NK-92 treated with Interleukin-12 subunit alpha and Interleukin-12 subunit beta, amount 100 ng/mL, for 24 hours (cell line): ENCODE measurements around the gene CACNB3.
A peak's percentile ranks its signal among the peaks of the same experiment; 100 is the strongest.
"Not testable (repeated sequence)": the region's sequence is repeated elsewhere in the genome, so short reads cannot be mapped to it uniquely, and the experiment has no call there.

ENCODE experiments used
- DNase-seq: peaks from one replicate; lab custom pipeline; 2025; lab: John Stamatoyannopoulos, UW

CACNB3 gene

DNA sequence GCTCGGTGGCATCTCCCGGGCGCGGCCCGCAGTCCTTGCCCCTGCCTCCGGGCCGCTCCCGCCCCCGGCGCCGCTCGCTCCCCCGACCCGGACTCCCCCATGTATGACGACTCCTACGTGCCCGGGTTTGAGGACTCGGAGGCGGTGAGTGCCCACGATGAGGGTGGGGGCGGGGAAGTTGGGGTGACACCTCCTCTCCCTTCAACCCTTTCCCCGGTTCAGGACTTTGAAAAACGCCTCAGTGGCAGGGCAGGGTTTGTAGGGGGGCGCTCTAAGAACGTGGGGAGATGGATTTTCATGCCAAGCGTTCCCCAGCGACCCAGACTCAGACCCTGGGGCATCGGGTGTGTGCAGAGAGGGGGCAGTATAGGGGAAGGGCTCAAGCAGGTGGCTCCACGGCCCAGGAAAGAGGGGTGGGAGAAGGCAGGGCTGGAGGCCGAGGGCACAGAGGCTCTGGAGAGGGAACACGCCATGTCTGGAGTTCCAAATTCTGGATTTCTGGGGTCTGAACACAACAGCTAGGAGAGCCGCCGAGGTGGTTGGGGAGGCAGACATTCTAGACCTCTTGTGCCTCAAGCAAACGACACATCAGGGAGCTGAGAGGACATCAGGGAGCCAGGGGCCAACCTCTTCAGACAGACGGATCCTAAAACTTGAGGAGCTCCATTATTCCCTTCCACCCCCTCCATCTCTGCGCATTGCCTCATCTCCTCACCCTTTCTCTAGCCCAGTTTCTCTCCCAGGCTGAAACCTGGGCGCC lies 715 bp downstream of the CACNB3 start:
- DNase-seq: no peak

DNA sequence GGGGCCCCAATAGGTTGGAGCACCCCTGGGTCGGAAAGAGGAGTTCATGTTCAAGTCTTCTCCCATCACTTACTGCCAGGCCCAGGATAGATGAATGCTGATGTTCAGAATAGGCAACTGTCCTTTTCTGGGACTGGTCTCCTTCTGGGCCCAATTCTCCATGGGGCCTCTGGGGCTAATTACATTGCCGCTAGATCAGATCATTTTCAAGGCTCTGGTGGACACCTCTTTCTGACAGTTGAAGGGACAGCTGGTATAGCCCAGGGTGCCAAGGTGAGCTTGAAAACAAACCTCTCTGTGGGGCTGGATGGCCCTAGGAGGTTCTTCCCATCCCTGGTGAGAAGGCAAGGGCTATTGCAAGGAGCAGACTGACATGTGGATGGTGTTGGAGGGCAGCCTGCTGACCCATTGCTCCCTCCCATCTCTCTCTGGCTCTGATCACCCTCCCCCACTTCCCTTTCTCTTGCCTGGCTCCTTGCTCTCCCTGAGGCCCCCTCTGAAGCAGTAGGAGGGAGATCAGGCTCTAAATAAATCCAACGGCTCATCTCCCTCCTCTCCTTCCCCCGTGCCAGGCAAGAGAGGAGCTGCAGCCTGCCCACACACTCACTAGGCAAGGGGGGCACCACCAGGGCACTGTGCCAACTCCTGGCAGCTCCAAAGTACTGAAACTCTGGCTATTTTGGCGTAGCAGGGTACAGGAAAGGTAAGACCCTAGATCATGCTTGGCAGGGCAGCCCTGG lies 1.9 kb downstream of the CACNB3 start:
- no peak for DNase-seq

DNA sequence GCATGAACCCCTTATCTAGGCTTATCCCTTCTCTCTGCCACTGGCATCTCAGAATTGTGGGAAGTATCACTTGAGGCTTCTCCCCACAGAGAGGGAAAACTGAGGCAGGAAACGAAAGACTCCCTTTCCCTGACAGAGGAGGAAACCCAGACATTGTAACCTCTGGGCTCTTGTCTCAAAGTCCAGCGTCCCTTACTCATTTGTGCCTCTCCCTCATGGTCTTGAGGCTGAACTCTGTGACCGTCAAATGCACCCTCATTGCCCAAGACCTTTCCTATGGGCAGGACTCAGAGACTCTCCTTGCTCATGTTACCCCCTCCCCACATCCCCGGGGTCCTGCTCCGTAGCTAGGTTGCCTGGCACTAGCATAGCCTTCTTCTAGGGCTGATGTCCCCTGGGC lies 3.8 kb downstream of the CACNB3 start:
- no peak for DNase-seq

DNA sequence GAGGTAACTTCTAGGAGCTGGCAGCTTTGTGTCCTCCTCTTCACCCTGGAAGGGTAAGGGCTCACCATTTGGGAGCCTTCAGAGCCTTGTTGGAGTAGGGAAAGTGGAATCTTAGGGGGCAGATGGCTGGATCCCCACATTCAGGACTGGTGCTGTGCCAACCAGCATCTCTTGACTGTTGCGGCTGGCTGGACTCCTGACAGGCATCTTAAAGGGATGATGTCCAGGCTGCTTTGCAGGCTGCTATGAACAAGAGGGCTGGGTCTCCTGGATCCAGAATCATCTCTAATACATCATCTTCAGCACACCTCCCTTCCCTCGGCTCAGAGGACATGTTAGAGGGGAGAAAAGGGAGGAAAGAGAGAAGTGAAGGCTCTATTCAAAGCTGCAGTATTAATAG lies 4.4 kb downstream of the CACNB3 start:
- DNase-seq: no peak

DNA sequence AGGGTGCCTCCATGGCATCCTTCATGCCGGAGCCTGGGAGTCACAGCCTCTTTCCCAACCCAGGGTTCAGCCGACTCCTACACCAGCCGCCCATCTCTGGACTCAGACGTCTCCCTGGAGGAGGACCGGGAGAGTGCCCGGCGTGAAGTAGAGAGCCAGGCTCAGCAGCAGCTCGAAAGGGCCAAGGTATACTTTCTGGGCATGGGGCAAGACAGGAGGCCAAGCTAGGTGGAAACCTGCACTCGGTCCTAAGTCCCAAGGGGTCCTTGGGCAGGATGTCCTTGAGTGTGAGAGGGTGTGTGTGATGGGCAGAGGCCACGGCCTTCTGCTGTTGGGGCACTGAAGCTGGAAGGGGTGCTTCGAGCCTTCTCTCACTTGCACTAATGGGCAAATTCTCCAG lies 5.0 kb downstream of the CACNB3 start:
- no peak for DNase-seq

DNA sequence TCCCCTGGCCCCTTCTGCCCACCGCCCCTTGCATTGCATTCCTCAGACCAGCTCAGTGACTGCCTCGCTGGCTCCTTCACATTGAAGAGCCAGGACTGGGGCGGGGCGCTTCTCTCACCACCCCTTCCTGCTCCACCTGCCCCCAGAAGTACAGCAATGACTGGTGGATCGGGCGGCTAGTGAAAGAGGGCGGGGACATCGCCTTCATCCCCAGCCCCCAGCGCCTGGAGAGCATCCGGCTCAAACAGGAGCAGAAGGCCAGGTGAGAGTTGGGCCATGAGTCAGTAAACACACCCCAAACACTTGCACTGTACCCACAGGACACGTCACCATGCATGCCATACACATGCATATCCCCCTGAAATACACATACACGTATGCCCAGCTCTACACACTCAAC lies 5.8 kb downstream of the CACNB3 start:
- DNase-seq: no peak

DNA sequence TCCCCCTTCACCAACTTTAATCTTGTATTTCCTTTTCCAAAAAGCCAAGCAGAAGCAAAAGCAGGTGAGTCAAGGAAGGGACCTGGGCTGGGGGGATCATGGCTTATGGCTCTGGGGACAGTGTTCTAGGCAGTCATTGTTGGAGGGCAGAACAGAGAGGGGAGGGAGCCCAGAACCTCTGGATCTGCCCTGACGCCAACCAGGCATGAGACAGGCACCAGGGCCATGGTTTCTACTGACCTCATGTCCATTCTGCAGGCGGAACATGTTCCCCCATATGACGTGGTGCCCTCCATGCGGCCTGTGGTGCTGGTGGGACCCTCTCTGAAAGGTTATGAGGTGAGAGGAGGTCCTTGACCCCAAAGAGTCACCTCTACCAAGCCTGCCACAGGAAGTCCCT lies 6.6 kb downstream of the CACNB3 start:
- DNase-seq: no peak

DNA sequence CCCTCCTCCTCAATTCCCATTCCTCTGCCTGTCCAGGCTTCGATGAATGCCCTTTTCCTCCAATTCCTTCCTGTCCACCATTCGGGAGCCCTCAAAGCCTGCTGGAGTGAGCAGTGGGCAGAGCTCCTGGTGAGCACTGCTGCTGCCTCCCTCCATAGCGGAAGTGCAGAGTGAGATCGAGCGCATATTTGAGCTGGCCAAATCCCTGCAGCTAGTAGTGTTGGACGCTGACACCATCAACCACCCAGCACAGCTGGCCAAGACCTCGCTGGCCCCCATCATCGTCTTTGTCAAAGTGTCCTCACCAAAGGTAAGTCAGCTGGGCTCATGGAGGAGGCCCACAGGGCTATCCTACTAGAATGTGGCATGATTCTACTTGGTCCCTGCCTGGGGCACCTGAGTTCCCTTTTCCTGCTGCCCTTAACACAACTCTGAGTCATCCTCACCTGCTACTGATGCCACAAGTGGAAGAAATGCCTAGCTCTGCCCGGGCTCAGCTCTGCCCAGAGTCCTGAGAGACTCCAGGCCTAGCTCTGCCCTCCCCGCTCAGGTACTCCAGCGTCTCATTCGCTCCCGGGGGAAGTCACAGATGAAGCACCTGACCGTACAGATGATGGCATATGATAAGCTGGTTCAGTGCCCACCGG lies 8.0 kb downstream of the CACNB3 start:
- DNase-seq: no peak

DNA sequence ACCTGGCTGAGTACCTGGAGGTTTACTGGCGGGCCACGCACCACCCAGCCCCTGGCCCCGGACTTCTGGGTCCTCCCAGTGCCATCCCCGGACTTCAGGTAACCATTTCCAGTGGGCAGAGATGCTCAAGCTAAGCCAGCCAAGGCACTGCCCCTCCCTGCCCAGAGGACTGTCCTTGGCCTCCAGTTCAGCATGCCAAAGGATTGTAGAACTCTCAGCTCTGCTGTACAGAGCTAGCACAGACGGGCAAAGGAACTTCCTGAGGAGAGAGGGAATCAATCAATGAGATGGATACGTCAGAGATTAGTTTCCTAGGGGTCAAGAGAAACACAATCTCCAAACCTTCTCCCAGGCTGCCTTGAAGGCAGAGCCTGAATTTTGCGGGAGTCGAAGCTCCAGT lies 8.7 kb downstream of the CACNB3 start:
- DNase-seq: no peak

DNA sequence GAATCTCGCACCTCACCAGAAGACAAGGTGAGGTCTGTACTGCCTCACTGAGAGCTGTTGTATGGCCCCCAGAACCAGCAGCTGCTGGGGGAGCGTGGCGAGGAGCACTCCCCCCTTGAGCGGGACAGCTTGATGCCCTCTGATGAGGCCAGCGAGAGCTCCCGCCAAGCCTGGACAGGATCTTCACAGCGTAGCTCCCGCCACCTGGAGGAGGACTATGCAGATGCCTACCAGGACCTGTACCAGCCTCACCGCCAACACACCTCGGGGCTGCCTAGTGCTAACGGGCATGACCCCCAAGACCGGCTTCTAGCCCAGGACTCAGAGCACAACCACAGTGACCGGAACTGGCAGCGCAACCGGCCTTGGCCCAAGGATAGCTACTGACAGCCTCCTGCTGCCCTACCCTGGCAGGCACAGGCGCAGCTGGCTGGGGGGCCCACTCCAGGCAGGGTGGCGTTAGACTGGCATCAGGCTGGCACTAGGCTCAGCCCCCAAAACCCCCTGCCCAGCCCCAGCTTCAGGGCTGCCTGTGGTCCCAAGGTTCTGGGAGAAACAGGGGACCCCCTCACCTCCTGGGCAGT lies 9.3 kb downstream of the CACNB3 start:
- no peak for DNase-seq

DNA sequence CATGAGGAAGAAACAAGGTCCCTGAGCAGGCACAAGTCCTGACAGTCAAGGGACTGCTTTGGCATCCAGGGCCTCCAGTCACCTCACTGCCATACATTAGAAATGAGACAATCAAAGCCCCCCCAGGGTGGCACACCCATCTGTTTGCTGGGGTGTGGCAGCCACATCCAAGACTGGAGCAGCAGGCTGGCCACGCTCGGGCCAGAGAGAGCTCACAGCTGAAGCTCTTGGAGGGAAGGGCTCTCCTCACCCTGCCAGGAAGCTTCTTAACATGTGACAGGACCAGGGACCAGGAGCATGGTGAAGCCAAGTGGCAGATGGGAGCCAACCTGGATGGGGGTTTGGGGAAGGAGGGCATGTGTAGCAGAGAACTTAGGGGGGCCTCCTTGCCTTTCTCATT lies 10.0 kb downstream of the CACNB3 start:
- DNase-seq: no peak

DNA sequence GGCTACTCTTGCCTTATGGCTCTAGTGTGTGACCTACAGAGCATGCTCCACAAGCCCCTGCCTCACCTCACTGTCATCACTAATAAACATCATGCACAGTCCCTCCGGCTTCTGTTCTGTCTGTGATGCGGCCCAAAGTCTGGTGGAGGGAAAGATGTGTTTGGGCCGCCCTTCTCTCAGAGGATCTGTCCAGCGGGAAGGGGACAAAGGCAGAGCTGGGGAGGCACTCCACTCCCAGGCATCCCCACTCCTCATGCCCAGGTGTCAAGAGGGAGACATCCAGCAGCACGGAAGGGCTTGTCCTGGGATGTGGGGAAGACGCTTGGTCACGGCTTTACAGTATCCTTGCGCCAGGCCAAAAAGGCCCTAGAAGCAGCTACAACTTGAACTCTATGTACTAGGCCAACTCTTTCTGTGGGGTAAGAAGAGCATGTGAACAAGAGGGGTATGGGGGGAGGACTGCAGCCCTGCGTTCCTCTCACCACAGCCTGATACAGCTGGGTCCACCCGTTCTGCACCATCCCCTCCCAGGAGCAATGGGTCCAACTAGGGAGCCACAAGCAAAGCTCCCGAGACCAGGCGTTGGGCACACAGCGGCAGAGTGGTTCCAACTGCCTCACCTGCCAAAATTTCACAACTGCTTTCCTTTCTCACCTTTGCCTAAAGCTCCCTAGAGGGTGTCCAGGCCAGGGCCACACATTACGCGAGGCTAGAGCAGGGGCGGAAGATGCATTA lies 10.7 kb downstream of the CACNB3 start:
- DNase-seq: no peak

DNA sequence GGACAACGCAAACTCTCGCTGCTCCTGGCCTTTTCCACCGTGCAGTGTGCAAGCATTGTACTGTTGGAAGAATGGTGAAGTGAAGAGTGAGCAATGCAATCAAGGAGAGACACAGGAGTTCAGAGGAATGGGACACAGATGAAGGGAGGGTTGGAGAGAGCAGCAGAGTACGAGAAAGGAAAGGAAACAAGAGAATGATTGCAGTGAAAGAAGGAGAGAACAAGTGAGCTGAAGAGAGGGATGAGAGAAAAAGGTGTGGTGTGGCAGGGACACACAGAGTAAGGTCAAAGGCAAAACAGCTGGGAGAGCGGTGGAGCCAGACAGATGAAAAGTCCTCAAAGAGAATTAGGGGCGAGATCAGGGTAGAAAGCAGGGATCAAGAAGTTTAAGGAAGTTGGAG lies 13.0 kb downstream of the CACNB3 start:
- DNase-seq: no peak

DNA sequence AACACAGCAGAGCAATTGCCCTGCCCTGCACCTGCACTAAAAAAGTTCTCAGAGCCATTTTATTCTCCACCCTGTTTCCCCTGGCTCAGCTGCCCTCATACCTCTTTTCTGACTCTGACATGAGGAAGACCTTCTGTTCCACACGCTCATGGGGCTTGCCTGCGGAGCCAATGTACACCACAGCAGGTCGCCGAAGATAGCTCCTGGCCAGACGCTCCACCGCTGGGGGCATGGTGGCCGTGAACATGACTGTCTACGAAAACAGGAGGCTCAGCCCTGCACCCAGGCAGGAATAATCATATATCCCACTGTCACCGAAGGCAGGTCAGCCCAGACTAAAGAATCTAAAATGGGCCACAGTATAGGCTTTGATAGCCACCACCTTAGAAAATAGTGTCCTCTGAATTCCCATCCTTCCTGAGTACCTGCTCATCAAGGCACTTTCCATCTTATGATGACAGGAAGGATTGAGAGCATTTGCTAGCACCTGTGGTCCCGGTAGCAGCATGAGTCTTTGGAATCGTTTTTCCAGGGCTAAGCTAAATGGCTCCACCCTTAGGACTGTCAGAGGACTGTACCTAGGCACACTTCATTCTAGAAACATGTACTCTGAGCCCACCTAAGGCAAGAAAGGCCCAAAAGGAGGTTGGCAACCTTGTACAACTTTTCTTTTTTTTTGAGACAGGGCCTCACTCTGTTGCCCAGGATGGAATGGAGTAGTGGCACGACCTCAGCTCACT lies 14.2 kb downstream of the CACNB3 start:
- no peak for DNase-seq

DNA sequence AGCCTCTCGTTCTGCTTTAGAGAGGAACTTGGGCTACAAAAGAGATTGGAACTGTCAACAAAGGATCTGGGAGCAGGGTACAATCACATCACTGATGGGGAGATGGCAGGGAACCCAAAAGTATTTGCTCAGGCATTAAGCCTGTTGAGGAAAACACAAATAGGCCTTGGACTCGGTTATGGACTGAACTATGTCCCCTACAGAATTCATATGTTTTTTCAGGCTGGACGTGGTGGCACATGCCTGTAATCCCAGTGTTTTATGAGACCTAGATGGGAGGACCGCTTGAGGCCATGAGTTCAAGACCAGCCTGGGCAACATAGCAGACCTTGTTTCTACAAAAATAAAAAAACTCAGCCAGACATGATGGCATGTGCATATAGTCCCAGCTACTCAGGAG lies 19.8 kb downstream of the CACNB3 start:
- DNase-seq: no peak

DNA sequence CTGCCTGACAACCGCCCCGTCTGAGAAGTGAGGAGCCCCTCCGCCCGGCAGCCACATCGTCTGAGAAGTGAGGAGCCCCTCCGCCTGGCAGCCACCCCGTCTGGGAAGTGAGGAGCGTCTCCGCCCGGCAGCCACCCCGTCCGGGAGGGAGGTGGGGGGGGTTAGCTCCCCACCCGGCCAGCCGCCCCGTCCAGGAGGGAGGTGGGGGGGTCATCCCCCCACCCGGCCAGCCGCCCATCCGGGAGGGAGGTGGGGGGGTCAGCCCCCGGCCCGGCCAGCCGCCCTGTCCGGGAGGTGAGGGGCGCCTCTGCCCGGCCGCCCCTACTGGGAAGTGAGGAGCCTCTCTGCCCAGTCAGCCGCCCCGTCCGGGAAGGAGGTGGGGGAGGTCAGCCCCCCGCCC lies 23.7 kb downstream of the CACNB3 start:
- DNase-seq: not testable (repeated sequence)

DNA sequence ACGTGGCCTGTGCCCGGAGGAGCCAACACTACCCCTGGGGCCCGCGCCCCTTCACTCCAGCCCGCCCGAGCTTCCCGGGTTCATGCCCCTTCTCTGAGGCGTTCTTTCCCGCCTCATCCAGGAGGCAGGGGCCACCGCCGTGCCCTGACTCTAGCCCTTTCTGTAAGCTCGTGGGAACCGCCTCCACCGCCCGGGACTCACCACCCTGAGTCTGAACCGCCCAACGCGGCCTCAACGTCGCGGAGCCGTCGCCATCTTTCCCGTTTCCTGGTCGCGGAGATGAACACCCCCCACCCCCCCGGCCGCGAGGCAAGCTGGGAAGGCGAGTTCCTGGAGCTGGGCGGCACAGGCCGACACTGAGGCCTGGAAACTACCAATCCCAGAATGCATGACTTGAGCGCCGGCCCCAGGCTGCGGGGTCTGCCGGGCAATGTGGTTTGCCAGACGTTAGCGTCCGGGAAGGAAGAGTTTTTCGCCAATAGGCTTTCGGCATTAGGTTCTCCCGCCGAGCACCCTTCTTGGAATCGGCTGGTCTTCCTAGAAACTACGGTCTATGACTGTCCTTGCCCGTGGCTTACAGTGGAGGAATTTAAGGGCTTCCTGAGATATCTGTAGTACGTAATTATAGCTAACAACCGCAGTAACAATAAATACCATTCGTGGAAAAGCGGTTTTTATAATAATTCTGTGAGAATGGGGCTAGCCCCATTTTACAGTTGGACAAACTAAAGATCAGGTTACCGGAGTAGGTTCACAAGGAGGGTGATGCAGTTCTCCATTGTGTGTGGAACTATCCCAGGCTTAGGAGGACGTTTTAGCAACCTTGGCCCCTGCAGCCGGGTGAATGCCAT lies 33.8 kb downstream of the CACNB3 start, which contains the start of gene DDX23:
DDX23 (minus strand) TSS at position 281 of the 851 bp plus-strand sequence. CDS start 6,381 bp downstream, outside the sequence.
- DNase-seq: peak; percentile 86

DNA sequence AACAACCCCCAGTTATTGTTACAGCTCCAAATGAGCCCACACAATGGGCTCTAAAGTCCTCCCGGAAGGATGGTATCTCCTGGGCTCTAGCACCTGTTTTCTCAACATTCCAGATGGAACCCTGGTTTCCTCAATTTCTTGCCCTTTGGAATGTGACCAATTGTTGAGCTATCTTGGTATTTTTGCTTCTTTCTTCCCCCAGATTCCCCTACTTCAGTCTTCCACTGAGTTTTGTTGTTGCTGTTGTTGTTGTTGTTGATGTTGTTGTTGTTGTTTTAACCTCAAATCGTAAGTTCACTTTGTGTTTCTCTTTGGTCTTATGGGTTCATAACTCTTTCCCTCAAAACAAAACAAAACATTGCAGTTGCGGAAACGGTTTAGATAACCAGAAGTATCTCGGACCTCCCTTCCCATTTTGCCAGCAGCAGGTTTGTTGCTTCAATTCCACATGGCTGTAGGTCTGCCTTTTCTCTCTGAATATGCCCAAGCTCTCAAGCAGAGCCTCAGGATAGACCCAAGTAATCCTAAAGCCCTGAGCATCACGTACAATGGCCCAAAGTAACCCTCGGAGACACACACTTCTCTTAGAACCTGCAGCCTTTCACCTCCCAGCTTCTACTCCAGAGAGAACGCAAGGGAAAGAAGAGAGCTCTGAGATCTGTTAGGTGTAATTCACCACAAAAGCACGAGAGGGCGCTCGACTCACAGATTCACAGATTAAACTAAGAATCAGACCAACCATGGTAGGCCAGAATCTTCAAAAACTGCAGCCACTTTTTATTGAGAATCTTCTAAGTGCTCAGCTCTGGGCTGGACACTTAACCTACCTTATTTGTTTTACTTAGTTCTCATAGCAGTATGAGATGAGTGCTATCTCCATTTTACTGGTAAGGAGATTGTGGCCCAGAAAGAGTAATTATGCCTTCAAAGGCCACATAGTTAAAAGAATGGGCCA lies 34.7 kb downstream of the CACNB3 start:
- peak; percentile 60 for DNase-seq

DNA sequence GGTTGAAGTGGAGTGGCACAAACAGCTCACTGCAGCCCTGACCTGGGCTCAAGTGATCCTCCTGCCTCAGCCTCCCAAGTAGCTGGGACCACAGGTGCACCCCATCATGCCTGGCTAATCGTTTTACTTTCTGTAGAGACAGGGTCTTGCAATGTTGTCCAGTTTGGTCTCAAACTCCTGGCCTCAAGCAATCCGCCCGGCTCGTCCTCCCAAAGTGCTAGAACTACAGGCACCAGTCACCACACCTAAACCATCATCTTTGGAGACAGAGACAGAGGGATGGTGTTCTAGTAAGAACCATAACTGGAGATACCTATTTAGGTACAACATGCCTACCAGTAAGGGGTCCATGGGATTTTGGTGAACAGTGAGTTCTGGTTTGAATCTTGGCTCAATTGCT lies 36.2 kb downstream of the CACNB3 start:
- no peak for DNase-seq
